AG09309 (cell line): ENCODE results near the gene TAS1R3.
A peak's percentile ranks its signal among the peaks of the same experiment; 100 is the strongest.

ENCODE experiments used
- DNase-seq: peaks from one replicate; pipeline ENCODE4 v3.0.0-alpha.2; 2010; ENCODE audit warnings: low read depth
- H3K4me3 ChIP-seq: 2 replicates; pipeline ENCODE4 v1.5.1; 2011; ENCODE audit warnings: mild to moderate bottlenecking, low read depth, low read length, moderate library complexity; ENCODE audit not compliant: control insufficient read depth
- CTCF ChIP-seq: IDR thresholded peaks from 2 replicates; pipeline ENCODE4 v1.5.1; 2011; ENCODE audit warnings: mild to moderate bottlenecking, low read depth, low read length, inconsistent platforms; ENCODE audit not compliant: insufficient read depth, control insufficient read depth; ENCODE audit errors: missing control alignments

The TAS1R3 gene

GRCh38 chr1:1349256-1350012, 18.4 kb downstream of the TAS1R3 start, which contains the start of gene DVL1:
DVL1 (minus strand) TSS chr1:1349418; CDS start chr1:1349065, 353 bp downstream.
- peak; percentile 50 for TF ChIP-seq CTCF
- no peak for DNase-seq

GRCh38 chr1:1351511-1352427, 20.7 kb downstream of the TAS1R3 start:
- H3K4me3 ChIP-seq: peak overlapping the region; percentile 10
- TF ChIP-seq CTCF: no peak
- no peak for DNase-seq

More at GRCh38 chr1:1349256-1350012, 18.4 kb downstream of the TAS1R3 start, which contains the start of gene DVL1:
- H3K4me3 ChIP-seq: peak within 1 kb of the TSS; percentile 84

DNA sequence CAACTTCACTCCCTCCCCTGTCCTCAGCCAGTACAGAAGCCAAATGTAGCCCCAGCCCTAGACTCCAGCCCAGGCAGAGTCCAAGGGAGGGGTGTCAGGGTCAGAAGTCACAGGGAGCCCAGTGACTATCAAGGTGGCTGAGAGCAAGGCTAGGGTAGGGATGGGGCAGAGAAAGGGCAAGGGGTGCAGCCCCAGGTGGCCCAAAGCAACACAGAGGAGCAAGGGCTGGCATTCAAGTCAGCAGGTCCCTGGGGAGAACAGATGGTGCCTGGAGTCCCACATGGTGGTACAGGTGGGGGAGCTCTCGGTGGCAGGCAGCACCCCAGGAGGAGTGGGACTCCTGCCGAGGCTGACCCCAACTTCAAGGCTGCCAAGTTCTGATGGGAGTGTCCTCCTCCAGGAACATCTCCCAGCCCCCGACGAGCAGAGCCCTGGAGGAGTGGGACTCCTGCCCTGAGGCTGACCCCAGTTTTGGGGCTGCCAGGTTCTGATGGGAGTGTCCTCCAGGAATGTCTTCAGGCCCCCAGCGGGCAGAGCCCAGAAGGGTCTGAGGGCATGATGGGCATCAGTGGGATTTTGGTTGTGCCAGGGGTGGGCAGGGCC, 21.8 kb downstream of the TAS1R3 start:
- no peak for DNase-seq
- no peak for TF ChIP-seq CTCF
- H3K4me3 ChIP-seq: no peak overlapping the region; the same call in 1 of the 2 replicates

DNA sequence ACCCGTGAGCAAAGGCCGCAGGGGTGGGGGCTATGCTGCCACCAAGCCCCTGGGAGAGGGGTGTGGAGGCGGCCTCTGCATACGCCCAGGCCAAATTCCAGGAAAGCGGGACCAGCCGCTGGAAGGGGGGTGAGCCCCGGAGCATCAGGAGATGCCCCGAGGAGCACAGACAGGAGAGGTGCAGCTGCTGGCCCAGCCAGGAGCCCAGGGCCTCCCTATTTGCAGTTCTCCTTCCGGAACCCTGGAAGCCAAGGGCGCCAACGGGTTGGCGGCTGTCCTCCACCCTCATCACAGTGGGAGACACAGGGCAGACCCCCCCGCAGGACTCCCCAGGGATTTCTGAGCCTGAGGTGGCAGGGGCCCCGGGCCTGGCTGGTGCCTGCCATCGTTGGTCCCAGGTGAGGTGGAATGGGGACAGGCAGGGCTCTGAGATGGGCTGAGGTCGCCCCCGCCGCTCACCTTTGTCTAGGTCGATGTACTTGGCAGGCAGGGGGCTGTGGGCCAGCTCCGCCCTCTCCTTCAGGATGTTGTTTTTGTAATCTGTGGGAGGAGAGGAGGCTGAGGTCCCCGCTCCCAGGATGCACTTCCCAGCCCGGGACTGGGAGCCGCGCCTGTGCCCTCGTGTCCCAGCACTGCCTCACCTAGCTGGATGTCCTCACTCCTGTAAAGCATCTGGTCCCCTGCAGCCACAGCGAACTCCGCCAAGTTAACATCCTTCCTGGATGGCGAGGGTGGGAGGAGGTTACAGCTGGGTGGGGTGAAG, 22.5 kb downstream of the TAS1R3 start:
- DNase-seq: no peak

DNA sequence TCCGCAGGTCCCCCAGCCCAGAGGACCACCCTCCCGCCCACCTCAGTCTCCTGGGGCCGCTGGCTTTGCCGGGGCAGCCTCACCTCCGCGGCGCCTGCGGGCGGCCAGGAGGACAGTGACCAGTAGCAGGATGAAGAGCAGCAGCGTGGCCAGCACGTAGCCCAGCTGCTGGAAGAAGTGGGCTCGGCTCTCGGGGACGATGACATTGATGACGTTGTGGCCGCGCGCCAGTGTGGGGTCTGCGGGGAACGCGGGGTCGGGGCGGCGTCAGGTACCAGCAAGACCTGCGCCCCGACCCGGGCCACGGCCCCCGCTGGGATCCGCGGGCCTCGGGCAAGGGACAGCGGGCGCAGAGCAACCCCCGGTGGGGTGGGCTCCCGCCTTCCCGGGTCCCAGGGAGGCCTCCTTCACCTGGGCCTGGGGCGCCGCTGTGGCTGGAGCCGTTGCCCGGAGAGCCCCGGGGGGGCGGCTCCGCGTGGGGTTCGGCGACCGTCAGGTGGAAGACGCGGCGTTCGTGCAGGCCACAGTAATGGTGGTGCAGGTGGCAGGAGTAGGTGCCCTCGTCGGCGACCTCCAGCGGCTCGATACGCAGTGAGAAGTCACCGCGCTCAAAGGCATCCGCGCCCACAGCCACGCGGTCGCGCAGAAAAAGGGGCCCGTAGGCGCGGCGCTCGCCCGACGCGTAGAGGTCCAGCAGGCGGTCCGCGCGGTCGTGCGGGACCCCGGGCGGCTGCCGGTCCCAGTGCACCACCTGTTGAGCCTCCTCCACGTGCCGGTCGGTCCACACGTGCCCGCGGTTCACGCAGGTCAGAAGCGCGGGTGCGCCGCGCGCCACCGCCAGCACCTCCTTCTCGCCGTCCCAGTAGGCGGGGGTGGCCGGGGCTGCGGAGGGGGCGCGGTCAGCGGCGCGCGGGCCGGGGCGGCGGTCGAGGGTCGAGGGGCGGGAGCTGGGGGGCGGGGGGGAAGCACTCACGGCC, 23.5 kb downstream of the TAS1R3 start:
- peak overlapping the region; percentile 95 for H3K4me3 ChIP-seq
- DNase-seq: no peak
- TF ChIP-seq CTCF: no peak

More for the DNA sequence above, 22.5 kb downstream of the TAS1R3 start:
- H3K4me3 ChIP-seq: no peak overlapping the region
- TF ChIP-seq CTCF: no peak
